Erythroblast (primary cell): ENCODE results near the gene KCNJ16.

ENCODE experiments used
- DNase-seq, 2 experiments: peaks; one replicate each; lab custom pipeline; 2025; lab: John Stamatoyannopoulos, UW
- GATA1 ChIP-seq: IDR thresholded peaks from 2 replicates; pipeline ENCODE4 v1.6.1; 2011; ENCODE audit warnings: low read depth, mild to moderate bottlenecking, control low read depth, low read length, moderate library complexity
- POLR2A ChIP-seq: IDR thresholded peaks from 2 replicates; pipeline ENCODE4 v1.6.1; 2011; ENCODE audit warnings: mild to moderate bottlenecking, low read length

KCNJ16 gene

DNA sequence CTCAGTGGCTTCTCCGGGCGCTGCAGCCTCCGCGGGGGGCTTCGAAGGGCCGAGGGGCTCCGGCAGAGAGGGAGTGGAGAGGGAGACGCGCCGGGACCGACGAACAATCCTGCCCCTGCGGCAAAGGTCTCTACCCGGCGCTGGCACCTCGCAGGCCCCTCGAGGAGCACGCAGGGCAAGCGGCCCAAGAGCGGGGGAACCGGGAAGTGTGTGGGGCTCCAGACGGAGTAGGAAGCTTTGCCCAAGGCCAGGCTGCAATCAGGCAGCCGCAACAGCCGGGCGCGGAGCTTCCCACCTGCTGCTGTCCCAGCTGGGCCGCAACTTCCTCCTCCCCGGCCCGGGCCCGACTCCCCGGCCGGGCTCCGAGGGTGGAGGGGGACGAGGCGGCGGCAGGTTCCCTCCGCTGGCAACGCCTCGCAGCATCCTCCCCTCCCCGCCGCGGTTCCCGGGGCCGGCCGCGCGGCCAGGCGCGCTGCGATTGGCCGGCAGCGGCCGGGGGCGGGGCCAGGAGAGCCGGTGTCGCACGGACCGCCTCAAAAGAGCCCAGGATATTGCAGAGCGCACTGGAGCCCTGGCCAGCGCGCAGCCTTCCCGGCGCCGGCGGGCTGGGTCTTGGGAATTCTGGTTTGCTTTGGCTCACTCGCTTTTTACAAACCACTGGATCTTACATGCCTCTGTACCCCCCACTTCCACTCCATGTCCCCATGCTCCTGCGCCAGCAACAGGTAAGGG lies 94.1 kb downstream of the KCNJ16 start, which contains the start of gene KCNJ2:
Gene KCNJ2 (plus strand): TSS at position 556 of the 732 bp plus-strand sequence. CDS start 5,508 bp downstream, outside the sequence.
- TF ChIP-seq GATA1 (no peak), POLR2A (no peak)
- DNase-seq = peak; percentile 31 to 54

DNA sequence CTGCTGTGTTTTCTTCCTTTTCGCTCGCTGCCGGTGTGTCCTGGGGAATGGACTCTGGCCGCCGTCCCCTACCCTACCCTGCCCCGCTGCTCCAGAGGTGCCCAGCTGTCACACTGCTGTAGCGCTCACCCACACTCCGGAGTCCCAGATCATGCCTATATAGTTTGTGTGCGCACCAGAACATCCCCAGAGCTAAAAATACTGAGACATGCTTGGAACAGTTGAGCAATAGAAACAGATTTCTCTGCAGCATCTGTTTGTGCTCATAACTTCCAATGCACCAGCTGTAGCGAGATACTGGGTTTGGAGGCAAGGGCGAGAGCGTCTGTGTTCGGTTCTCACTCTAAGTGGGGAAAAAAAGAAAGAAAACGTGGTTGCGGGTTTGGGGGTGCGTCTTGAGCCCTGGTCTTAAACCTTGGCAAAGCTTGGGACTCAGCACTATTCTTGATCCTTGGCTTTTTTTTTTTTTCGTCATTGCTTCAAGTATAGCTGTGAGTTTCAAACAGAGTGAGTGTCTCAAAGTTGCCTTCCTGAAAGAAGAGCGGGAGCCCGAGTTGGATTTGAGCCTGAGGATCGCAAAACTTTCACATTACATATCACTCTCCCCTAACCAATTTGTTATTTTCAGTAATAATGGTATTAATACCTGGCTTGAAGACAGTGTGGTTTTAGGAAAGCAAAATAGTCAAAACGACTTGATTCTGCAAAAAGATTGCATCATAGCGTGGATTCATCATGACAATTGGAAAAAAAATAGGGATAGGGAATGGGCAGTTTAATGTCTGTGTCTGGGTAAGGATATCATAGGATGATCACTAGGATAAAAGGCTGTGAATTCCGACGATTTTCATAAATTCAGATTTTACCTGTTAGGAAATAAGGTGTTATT lies 94.9 kb downstream of the KCNJ16 start:
- DNase-seq = no peak
- TF ChIP-seq POLR2A (no peak), GATA1 (no peak)

- TF ChIP-seq POLR2A (no peak), GATA1 (no peak)
- DNase-seq = no peak
Measured at GRCh38 chr17:70171159-70171558, 96.1 kb downstream of the KCNJ16 start.

- no peak for DNase-seq
Measured at GRCh38 chr17:70172449-70172848, 97.4 kb downstream of the KCNJ16 start.

GRCh38 chr17:70172923-70173322 lies 97.9 kb downstream of the KCNJ16 start:
- TF ChIP-seq POLR2A = no peak
- TF ChIP-seq GATA1 = no peak
- DNase-seq = no peak

More at GRCh38 chr17:70172449-70172848, 97.4 kb downstream of the KCNJ16 start:
- no peak for TF ChIP-seq POLR2A
- no peak for TF ChIP-seq GATA1

DNA sequence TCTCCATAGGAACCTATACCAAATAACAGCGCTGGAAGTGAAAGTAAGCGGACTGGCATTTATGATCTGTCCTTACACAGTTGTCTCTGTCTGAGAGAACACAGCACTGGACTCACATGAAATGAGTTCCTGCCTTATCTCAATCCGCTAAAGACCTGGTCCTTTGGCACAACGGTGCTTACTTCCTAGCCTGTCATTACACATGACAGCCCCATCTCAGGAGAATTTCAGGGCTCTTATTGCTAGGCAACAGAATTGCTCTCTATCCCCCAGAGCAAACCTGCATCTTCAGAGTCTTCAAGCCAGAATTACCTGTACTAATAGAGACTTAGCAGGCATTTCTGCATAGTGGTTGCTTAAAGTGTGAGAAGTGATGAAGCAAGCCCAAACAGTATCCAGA lies 98.7 kb downstream of the KCNJ16 start:
- TF ChIP-seq POLR2A (no peak), GATA1 (no peak)
- DNase-seq = no peak

GRCh38 chr17:70181376-70181775 lies 106.4 kb downstream of the KCNJ16 start:
- TF ChIP-seq GATA1 (no peak), POLR2A (no peak)
- DNase-seq = no peak

GRCh38 chr17:70181866-70182265 lies 106.8 kb downstream of the KCNJ16 start:
- DNase-seq = no peak
- no peak for TF ChIP-seq GATA1
- no peak for TF ChIP-seq POLR2A

DNA sequence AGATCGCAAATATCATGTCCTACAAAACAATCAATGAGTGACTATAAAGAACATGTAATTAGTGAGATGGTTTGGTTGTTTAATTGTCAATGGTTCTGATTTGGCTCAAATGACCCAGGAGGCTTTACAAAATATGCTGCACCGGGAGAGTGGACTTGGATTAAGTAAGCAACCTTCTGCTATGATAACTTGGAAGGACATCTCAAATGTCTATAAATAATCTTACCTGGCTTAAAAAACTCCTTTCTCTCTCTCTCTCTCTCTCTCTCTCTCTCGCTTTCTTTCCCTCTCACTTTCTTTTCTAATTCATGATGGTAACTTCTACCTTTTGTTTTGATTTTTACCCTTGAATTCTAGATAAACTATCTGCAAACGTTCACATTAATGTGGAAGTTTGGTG lies 108.5 kb downstream of the KCNJ16 start:
- TF ChIP-seq POLR2A (no peak), GATA1 (no peak)
- DNase-seq = no peak

- TF ChIP-seq GATA1 (no peak), POLR2A (no peak)
- DNase-seq = no peak
Measured at GRCh38 chr17:70184207-70184606, 109.2 kb downstream of the KCNJ16 start.

DNA sequence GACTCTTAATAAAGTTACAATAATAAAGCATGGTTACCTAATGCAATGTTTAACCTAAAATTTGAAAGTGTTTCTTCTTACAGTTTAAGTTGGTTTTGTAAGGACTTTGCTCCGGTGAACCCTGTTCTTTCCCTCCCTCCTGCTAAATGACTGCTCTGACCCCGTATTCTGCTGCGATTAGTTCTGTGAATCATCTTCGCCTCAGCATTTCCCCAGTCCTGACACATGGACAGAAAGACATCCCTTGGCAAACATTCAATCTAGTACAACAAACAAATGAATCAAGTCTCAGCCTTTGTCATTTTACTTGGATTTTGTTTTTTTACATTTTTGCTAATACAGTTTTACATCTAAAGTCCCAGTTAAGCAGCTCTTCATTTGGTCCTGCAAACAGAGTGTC lies 109.7 kb downstream of the KCNJ16 start:
- DNase-seq = no peak
- no peak for TF ChIP-seq POLR2A
- TF ChIP-seq GATA1 = no peak
